ENCODE results near the gene B9D2.

GRCh38 chr19:41352609-41353465 is 11.1 kb downstream of the B9D2 start:
- peak; percentile 53 to 55 for TF ChIP-seq CTCF (conservative IDR thresholded peaks at IDR 0.05; ENCODE audit: low read depth in 2 of 2)
- TF ChIP-seq EZH2 (IDR thresholded peaks at IDR 0.05; ENCODE audit: low read depth, unreplicated experiment): no peak
- TF ChIP-seq EZH2phosphoT487 (IDR thresholded peaks at IDR 0.05; ENCODE audit: unreplicated experiment): no peak
- no peak for TF ChIP-seq POLR2AphosphoS5 (IDR thresholded peaks at IDR 0.05; ENCODE audit: low read depth)
- no peak for TF ChIP-seq CREB1 (CRISPR knock-in tag; IDR thresholded peaks at IDR 0.05; ENCODE audit: low read depth)
- no peak for TF ChIP-seq REST (IDR thresholded peaks at IDR 0.05; ENCODE audit: unreplicated experiment)
- TF ChIP-seq ZNF114 (CRISPR knock-in tag; IDR thresholded peaks at IDR 0.05): no peak
- no peak for TF ChIP-seq ZNF331 (CRISPR knock-in tag; IDR thresholded peaks at IDR 0.05; ENCODE audit: low read depth)
- TF ChIP-seq STAT1 (IDR thresholded peaks at IDR 0.05; ENCODE audit: unreplicated experiment): no peak
- TF ChIP-seq JUNB (IDR thresholded peaks at IDR 0.05; ENCODE audit: unreplicated experiment): no peak
- no peak for TF ChIP-seq NANOG (IDR thresholded peaks at IDR 0.05; ENCODE audit: borderline replicate concordance)
- no peak for TF ChIP-seq ZNF462 (CRISPR knock-in tag; IDR thresholded peaks at IDR 0.05)
